K562 (cell line): Measurements from ENCODE around the gene ORMDL3. TPM values are rescaled to one million over a fixed set of nuclear protein-coding genes. Genes with fewer than 3 reads are reported as not detected.

Experiments used
- ATF1 ChIP-seq, 2 experiments: fragments of 450-650 bp in 1 of 2; IDR thresholded peaks; 2 replicates each; pipeline ENCODE4 v1.6.1; 2016; ENCODE audit warnings: missing compliant biosample characterization in 1 of 2, missing genetic modification characterization in 1 of 2
- CEBPG ChIP-seq, 3 experiments: fragments of 200-800 bp in 1 of 3; sonication (Bioruptor generic) in 1 of 3; sonication (generic) in 1 of 3; formaldehyde crosslinking in 1 of 3; IDR thresholded peaks in 2 of 3; conservative IDR thresholded peaks in 1 of 3; 2 replicates each; pipeline versions ENCODE4 v1.6.1 to v1.8.0; 2016 to 2022; ENCODE audit warnings: missing compliant biosample characterization in 2 of 3, missing genetic modification characterization in 2 of 3, mild to moderate bottlenecking in 1 of 3, missing genetic modification reagents in 1 of 3
- CXXC5 ChIP-seq: fragments of 250-450 bp; sonication (Bioruptor Pico); IDR thresholded peaks from 2 replicates; pipeline ENCODE4 v1.8.0; 2022; ENCODE audit warnings: inconsistent platforms, mild to moderate bottlenecking, moderate library complexity
- E2F6 ChIP-seq, 2 experiments: IDR thresholded peaks; 2 replicates each; pipeline ENCODE4 v1.6.1; 2011; ENCODE audit warnings: borderline replicate concordance in 1 of 2, control low read depth in 1 of 2, low read depth in 1 of 2, low read length in 1 of 2, mild to moderate bottlenecking in 1 of 2, mixed read lengths in 1 of 2, moderate library complexity in 1 of 2; ENCODE audit not compliant: insufficient read depth in 1 of 2, insufficient read length in 1 of 2, poor library complexity in 1 of 2, severe bottlenecking in 1 of 2; ENCODE audit errors: extremely low read depth in 1 of 2
- EP300 ChIP-seq: IDR thresholded peaks from 2 replicates; pipeline ENCODE4 v1.6.1; 2012; ENCODE audit warnings: low read length, improper control_type of control experiment
- FOXO4 ChIP-seq: fragments of 450-650 bp; formaldehyde crosslinking; IDR thresholded peaks from 2 replicates; pipeline ENCODE4 v1.4.0; 2020; ENCODE audit warnings: mild to moderate bottlenecking, moderate library complexity
- HLTF ChIP-seq: fragments of 450-650 bp; IDR thresholded peaks from 2 replicates; pipeline ENCODE4 v1.6.1; 2016
- MECOM ChIP-seq: fragments of 250-450 bp; sonication (Bioruptor Pico); IDR thresholded peaks from 2 replicates; pipeline ENCODE4 v1.8.0; 2022; ENCODE audit warnings: inconsistent platforms
- MEF2A ChIP-seq: IDR thresholded peaks from 2 replicates; pipeline ENCODE4 v1.6.1; 2011; ENCODE audit warnings: low read depth, mild to moderate bottlenecking, low read length, moderate library complexity; ENCODE audit not compliant: control insufficient read depth
- PATZ1 ChIP-seq: fragments of 250-450 bp; sonication (Bioruptor Pico); IDR thresholded peaks from 2 replicates; pipeline ENCODE4 v1.5.0; 2020; ENCODE audit warnings: mild to moderate bottlenecking, borderline replicate concordance
- POLR2B ChIP-seq: fragments of 450-650 bp; IDR thresholded peaks from 2 replicates; pipeline ENCODE4 v1.6.1; 2018; ENCODE audit warnings: low read depth; ENCODE audit not compliant: partially characterized antibody
- PTBP1 ChIP-seq: fragments of 200-400 bp; formaldehyde crosslinking; IDR thresholded peaks from 2 replicates; pipeline ENCODE4 v1.6.1; 2017; ENCODE audit warnings: low read depth, low read length
- RHOXF2B ChIP-seq: fragments of 250-450 bp; sonication (Bioruptor Pico); conservative IDR thresholded peaks from 2 replicates; pipeline ENCODE4 v1.5.1; 2021
- TAL1 ChIP-seq: fragments of 450-650 bp; IDR thresholded peaks from 2 replicates; pipeline ENCODE4 v1.6.1; 2016; ENCODE audit warnings: mild to moderate bottlenecking
- TCF15 ChIP-seq: fragments of 250-450 bp; sonication (Bioruptor Pico); IDR thresholded peaks from 2 replicates; pipeline ENCODE4 v1.8.0; 2022; ENCODE audit warnings: moderate library complexity, mild to moderate bottlenecking, inconsistent platforms
- THAP7 ChIP-seq: fragments of 250-450 bp; sonication (Bioruptor Pico); IDR thresholded peaks from 2 replicates; pipeline ENCODE4 v1.5.0; 2021
- USF1 ChIP-seq: sonication (generic); formaldehyde crosslinking; IDR thresholded peaks from 2 replicates; pipeline ENCODE4 v1.9.0; 2022; ENCODE audit warnings: mild to moderate bottlenecking, missing genetic modification reagents
- VEZF1 ChIP-seq: fragments of 200-800 bp; sonication (Bioruptor generic); IDR thresholded peaks from 2 replicates; pipeline ENCODE4 v1.6.1; 2017; ENCODE audit warnings: missing genetic modification characterization, missing compliant biosample characterization
- polyA plus RNA-seq, 8 experiments: library from polyadenylated mRNA; depleted of rRNA in 4 of 8; stranded (reverse) in 5 of 8; unstranded in 3 of 8; fragments of >200 nt; fragmentation: Nextera tagmentation in 2 of 8; fragmentation: Illumina TruSeq in 1 of 8; extraction: Ambion mirVana in 2 of 8; extraction: Trizol in 1 of 8; gene quantifications; 2 replicates each; pipeline versions ENCODE4 v1.2.1 to v1.2.3, GENCODE V29; 2011 to 2014; ENCODE audit warnings: inconsistent platforms in 1 of 8, missing spikeins in 1 of 8
- total RNA-seq, 7 experiments: library from RNA; depleted of rRNA in 6 of 7; stranded (reverse); fragments of >200 nt in 6 of 7; fragmentation: Illumina TruSeq in 2 of 7; extraction: Trizol in 2 of 7; gene quantifications; 2 replicates each; pipeline versions ENCODE4 v1.2.1 to v1.2.3, GENCODE V29; 2011 to 2021; ENCODE audit warnings: low replicate concordance in 1 of 7

Gene ORMDL3
- total and polyA plus RNA-seq, 9 of the 15 experiments (the other 6 are each of a cell fraction or from before 2014, with no cell fraction given), result 2.7 to 57.4 (median 27.1) TPM

GRCh38 chr17:39952680-39953470, 25.5 kb upstream of the ORMDL3 start (continued):
- TF ChIP-seq PATZ1, result no peak
- no peak for TF ChIP-seq USF1 (CRISPR knock-in tag)
- no peak for TF ChIP-seq RHOXF2B
- no peak for TF ChIP-seq FOXO4 (CRISPR knock-in tag)
- peak in 1 of 2 experiments; percentile 14 for TF ChIP-seq E2F6 (IDR thresholded peaks at IDR 0.05; ENCODE audit: borderline replicate concordance in 1 of 2, extremely low read depth in 1 of 2, insufficient read depth in 1 of 2, insufficient read length in 1 of 2, low read depth in 1 of 2, low read length in 1 of 2, poor library complexity in 1 of 2, severe bottlenecking in 1 of 2)
- no peak for TF ChIP-seq MEF2A
- TF ChIP-seq POLR2B, result peak; percentile 58
- TF ChIP-seq CEBPG (CRISPR knock-in tag; IDR thresholded peaks at IDR 0.05), result no peak
- no peak for TF ChIP-seq CEBPG (tag; conservative IDR thresholded peaks at IDR 0.05 in 1 of 2, IDR thresholded peaks at IDR 0.05 in 1 of 2)
- no peak for TF ChIP-seq TCF15 (CRISPR knock-in tag)
- TF ChIP-seq THAP7 (CRISPR knock-in tag), result no peak
- TF ChIP-seq VEZF1 (CRISPR knock-in tag), result peak; percentile 98
- no peak for TF ChIP-seq ATF1 (CRISPR knock-in tag; IDR thresholded peaks at IDR 0.05)
- no peak for TF ChIP-seq ATF1 (tag; IDR thresholded peaks at IDR 0.05)
- no peak for TF ChIP-seq TAL1
- no peak for TF ChIP-seq EP300
- TF ChIP-seq PTBP1, result no peak
- no peak for TF ChIP-seq HLTF
- no peak for TF ChIP-seq MECOM (CRISPR knock-in tag)
- peak; percentile 15; the same call in 1 of the 2 replicates for TF ChIP-seq CXXC5 (CRISPR knock-in tag)
